Measurements from ENCODE around the gene ARID3A.
"Not testable (repeated sequence)": the region's sequence is repeated elsewhere in the genome, so short reads cannot be mapped to it uniquely, and the experiment has no call there.

ARID3A gene, protein sequence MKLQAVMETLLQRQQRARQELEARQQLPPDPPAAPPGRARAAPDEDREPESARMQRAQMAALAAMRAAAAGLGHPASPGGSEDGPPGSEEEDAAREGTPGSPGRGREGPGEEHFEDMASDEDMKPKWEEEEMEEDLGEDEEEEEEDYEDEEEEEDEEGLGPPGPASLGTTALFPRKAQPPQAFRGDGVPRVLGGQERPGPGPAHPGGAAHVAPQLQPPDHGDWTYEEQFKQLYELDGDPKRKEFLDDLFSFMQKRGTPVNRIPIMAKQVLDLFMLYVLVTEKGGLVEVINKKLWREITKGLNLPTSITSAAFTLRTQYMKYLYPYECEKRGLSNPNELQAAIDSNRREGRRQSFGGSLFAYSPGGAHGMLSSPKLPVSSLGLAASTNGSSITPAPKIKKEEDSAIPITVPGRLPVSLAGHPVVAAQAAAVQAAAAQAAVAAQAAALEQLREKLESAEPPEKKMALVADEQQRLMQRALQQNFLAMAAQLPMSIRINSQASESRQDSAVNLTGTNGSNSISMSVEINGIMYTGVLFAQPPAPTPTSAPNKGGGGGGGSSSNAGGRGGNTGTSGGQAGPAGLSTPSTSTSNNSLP

GRCh38 chr19:925526-926322 lies at the start of gene ARID3A:
Gene ARID3A, plus strand, starts transcription at chr19:926035. Its CDS starts 3,494 bp downstream, at chr19:929529.
- DNase-seq (ENCODE audit: low read depth), result peak; percentile 69

GRCh38 chr19:876089-876488 lies 49.7 kb upstream of the ARID3A start:
- DNase-seq (ENCODE audit: low read depth), result no peak

GRCh38 chr19:876780-877314 lies 49.0 kb upstream of the ARID3A start:
- DNase-seq (ENCODE audit: low read depth), result no peak

- DNase-seq (ENCODE audit: low read depth), result not testable (repeated sequence)
Observed at GRCh38 chr19:877992-878660, 47.7 kb upstream of the ARID3A start.

- DNase-seq (ENCODE audit: low read depth), result not testable (repeated sequence)
Observed at GRCh38 chr19:878751-879561, 46.9 kb upstream of the ARID3A start.

DNA sequence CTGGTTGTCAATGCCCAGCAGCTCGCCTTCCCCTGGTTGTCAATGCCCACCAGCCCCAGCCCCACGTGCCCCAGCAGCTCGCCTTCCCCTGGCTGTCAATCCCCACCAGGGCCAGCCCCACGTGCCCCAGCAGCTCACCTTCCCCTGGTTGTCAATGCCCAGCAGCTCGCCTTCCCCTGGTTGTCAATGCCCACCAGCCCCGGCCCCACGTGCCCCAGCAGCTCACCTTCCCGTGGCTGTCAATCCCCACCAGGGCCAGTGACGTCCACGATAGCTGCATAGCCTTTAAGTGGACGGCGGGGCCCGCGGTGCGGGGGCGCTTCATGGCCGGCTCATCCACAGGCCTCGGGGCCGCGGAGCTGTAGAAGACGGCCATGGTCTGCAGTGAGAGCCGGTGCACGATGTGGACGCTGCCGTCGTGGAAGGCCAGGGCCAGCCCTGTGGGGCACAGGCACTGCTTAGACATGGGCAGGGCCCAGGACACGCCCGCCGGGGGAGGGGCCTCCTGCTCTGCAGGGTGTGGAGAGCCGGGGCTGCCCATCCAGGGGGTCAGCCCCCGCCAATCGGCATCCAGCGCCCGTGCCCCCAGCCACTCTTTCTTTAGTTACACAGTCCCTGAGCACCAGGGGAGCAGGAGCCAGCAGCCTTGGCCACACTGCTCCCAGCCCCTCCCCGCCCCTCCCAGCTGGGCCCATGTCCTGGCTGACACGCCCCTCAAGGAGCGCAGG lies 46.0 kb upstream of the ARID3A start:
- DNase-seq (ENCODE audit: low read depth), result no peak

- no peak for DNase-seq (ENCODE audit: low read depth)
Observed at GRCh38 chr19:881385-882071, 44.3 kb upstream of the ARID3A start.

DNA sequence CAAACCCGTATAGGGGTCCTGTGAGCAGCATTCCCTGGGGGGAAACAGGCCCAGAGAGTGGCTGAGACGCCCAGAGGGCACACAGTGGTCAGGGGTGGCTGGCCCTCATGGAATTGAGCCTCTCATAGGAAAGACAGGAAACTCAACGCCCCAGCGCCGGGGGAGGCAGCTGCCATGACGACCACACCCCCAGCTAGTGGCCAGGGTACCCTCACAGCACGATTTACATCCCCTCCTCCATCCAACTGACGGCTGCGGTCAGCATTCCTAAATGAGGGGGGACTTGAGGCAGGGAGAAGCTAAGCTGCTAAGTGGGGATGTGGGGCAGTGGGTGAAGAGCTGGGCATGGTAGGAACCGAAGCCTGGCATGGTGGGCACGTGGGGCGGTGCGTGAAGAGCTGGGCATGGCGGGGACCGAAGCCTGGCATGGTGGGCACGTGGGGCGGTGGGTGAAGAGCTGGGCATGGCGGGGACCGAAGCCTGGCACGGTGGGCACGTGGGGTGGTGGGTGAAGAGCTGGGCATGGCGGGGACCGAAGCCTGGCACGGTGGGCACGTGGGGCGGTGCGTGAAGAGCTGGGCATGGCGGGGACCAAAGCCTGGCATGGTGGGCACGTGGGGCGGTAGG lies 42.9 kb upstream of the ARID3A start:
- DNase-seq (ENCODE audit: low read depth), result no peak

- DNase-seq (ENCODE audit: low read depth), result no peak
Observed at GRCh38 chr19:883661-884211, 42.1 kb upstream of the ARID3A start.

DNA sequence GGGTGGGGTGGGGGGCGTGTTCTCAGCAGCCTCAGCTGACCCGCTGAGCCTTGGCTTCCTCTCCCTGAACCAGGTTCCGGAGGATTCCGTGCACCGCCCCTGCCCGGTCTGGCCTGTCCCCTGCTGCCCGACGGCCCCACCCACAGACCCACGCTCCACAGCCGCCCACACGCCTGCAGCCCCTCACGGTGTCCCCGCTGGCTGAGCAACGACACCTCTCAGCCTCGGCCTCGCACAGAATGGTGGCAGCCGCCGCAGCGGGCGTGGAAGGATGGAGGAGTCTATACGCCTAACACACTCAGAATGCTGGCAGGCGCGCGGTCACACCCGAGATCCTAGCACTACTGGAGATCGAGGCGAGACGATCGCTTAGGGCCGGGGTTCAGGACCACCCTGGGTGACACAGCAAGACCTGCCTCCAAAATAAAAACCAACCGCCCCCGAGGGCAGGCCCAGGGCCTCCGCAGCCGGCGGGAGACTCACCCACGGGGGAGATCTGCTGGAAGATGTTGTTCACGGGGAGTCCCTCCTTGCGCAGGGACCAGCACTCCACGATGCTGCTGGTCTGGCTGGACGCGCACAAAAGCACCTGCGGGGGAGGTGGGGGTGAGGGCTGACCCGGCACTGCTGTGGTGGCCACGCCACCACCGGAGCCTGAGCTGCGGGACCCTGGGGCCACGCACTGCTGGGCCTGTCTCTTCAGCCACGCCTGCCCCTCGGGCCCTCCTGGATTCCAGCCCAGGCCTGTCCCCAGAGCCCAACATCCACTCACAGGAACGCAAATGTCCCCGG lies 41.2 kb upstream of the ARID3A start:
- DNase-seq (ENCODE audit: low read depth), result no peak

GRCh38 chr19:885536-886224 lies 40.2 kb upstream of the ARID3A start:
- DNase-seq (ENCODE audit: low read depth), result no peak

- DNase-seq (ENCODE audit: low read depth), result no peak
Observed at GRCh38 chr19:887072-887471, 38.8 kb upstream of the ARID3A start.

GRCh38 chr19:887599-887998 lies 38.2 kb upstream of the ARID3A start:
- no peak for DNase-seq (ENCODE audit: low read depth)

- DNase-seq (ENCODE audit: low read depth), result no peak
Observed at GRCh38 chr19:888581-889385, 37.1 kb upstream of the ARID3A start.

DNA sequence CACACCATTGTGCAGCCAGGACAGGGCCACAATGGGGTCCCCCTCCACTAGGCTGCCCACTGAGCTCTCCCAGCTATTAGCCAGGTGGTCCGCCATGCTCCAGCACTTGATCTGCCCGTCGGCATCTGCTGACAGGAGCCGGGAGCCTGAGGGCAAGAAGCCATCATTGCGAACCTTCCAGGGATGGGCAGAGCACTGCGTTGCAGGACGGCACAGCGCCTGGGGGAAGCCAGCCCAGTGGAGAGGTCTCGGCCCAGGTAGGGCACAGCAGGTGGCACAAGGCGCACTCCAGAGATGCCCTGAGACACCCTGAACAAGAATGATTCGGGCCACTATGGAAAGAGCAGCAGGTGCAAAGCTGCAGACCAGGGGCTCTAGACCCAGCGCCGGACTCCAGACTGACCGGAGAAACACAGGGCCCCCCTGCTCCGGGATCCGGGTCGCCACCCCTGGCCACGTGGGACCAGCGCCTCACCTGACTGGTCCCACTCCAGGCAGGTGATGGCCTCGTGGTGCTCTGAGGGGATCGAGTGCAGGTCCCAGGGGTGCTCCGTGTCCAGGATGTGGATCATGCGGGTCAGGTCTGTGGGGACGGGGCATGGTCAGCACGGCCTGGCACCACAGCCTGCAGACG lies 36.1 kb upstream of the ARID3A start:
- DNase-seq (ENCODE audit: low read depth), result no peak

GRCh38 chr19:890831-891230 lies 35.0 kb upstream of the ARID3A start:
- no peak for DNase-seq (ENCODE audit: low read depth)
